GM23248 (cell line): ENCODE results near the gene GCLM. TPM values are rescaled to one million over a fixed set of nuclear protein-coding genes. Genes with fewer than 3 reads are reported as not detected.
A peak's percentile ranks its signal among the peaks of the same experiment; 100 is the strongest.

Experiments used
- DNase-seq: peaks from one replicate; pipeline ENCODE4 v3.0.0-alpha.2; 2015
- H2AFZ ChIP-seq: fragments of 200-600 bp; sonication (generic); 2 replicates; pipeline ENCODE4 v1.6.1; 2016; ENCODE audit warnings: antibody characterized with exemption
- H3F3A ChIP-seq: fragments of 200-600 bp; sonication (generic); 2 replicates; pipeline ENCODE4 v1.6.1; 2016; ENCODE audit warnings: mild to moderate bottlenecking, antibody characterized with exemption, mixed run types; ENCODE audit not compliant: insufficient read depth
- H3K27ac ChIP-seq: fragments of 200-600 bp; sonication (generic); 2 replicates; pipeline ENCODE4 v1.5.1; 2016; ENCODE audit warnings: mild to moderate bottlenecking
- H3K27me3 ChIP-seq: fragments of 200-600 bp; sonication (generic); replicated peaks from 2 replicates; pipeline ENCODE4 v1.6.1; 2016; ENCODE audit warnings: mild to moderate bottlenecking; ENCODE audit not compliant: insufficient read depth
- H3K36me3 ChIP-seq: fragments of 200-600 bp; sonication (generic); 2 replicates; pipeline ENCODE4 v1.6.1; 2016; ENCODE audit warnings: low read depth, mild to moderate bottlenecking
- H3K4me1 ChIP-seq: fragments of 200-600 bp; sonication (generic); 2 replicates; pipeline ENCODE4 v1.6.1; 2016; ENCODE audit warnings: mild to moderate bottlenecking; ENCODE audit not compliant: insufficient read depth
- H3K4me2 ChIP-seq: fragments of 200-600 bp; sonication (generic); one replicate; pipeline ENCODE4 v1.6.1; 2016; ENCODE audit warnings: mild to moderate bottlenecking; ENCODE audit not compliant: unreplicated experiment
- H3K4me3 ChIP-seq: fragments of 200-600 bp; sonication (generic); 2 replicates; pipeline ENCODE4 v1.5.1; 2016; ENCODE audit warnings: mild to moderate bottlenecking
- H3K79me2 ChIP-seq: fragments of 200-600 bp; sonication (generic); 2 replicates; pipeline ENCODE4 v1.6.1; 2016; ENCODE audit warnings: mild to moderate bottlenecking; ENCODE audit not compliant: insufficient read depth
- H3K9ac ChIP-seq: fragments of 200-600 bp; sonication (generic); 2 replicates; pipeline ENCODE4 v1.6.1; 2016; ENCODE audit warnings: mild to moderate bottlenecking
- H3K9me2 ChIP-seq: fragments of 200-600 bp; sonication (generic); 2 replicates; pipeline ENCODE4 v1.6.1; 2016; ENCODE audit warnings: mixed run types, mild to moderate bottlenecking, moderate library complexity; ENCODE audit not compliant: insufficient read depth
- H3K9me3 ChIP-seq: fragments of 200-600 bp; sonication (generic); one replicate; pipeline ENCODE4 v1.6.1; 2017; ENCODE audit warnings: low read depth
- H4K20me1 ChIP-seq: fragments of 200-600 bp; sonication (generic); 2 replicates; pipeline ENCODE4 v1.6.0; 2016; ENCODE audit not compliant: insufficient read depth
- EZH2 ChIP-seq: fragments of 200-600 bp; sonication (generic); IDR thresholded peaks from 2 replicates; pipeline ENCODE4 v1.6.1; 2018; ENCODE audit warnings: antibody characterized with exemption, mild to moderate bottlenecking; ENCODE audit not compliant: insufficient read depth, poor library complexity, severe bottlenecking
- EZH2phosphoT487 ChIP-seq: fragments of 200-600 bp; sonication (generic); IDR thresholded peaks from 2 replicates; pipeline ENCODE4 v1.6.1; 2018; ENCODE audit warnings: antibody characterized with exemption, moderate library complexity, mild to moderate bottlenecking, low read depth; ENCODE audit not compliant: insufficient read depth
- WGBS, 2 experiments: methylation state at CpG; one replicate each; pipeline ENCODE4 v1.1.6; 2015 to 2017; ENCODE audit warnings: low lambda C conversion rate in 2 of 2, low coverage in 1 of 2; ENCODE audit errors: missing lambda C conversion rate in 2 of 2; 5-methylcytosine and 5-hydroxymethylcytosine counted together
- in situ Hi-C: fragments of 300-500 bp; cut with MboI; formaldehyde crosslinking; loops from 2 replicates; pipeline ENCODE4 v1.15.0; 2020
- polyA plus RNA-seq: library from polyadenylated mRNA; unstranded; fragments of >200 nt; fragmentation: Nextera tagmentation; extraction: Ambion mirVana; gene quantifications from 2 replicates; pipeline ENCODE4 v1.2.1, GENCODE V29; 2016
- total RNA-seq: library from RNA; depleted of rRNA; stranded (reverse); fragments of >200 nt; shearing (Covaris generic); gene quantifications from 2 replicates; pipeline ENCODE4 v1.2.3, GENCODE V29; 2014

Gene GCLM
- total and polyA plus RNA-seq, 2 experiments from 2014 or later: 32.7 to 69.0 TPM

GRCh38 chr1:93905734-93906133 lies 3.5 kb downstream of the GCLM start:
- Histone ChIP-seq H2AFZ (no peak overlapping the region), H3K4me2 (peak overlapping the region; percentile 88), H3K79me2 (peaks cover 81% of the 10 kb centered on the region), H3K9ac (peak overlapping the region; percentile 3; the same call in 1 of the 2 replicates), H4K20me1 (0 out of 2 replicates have a peak, but pooled peaks cover 5% of the 10 kb centered on the region), H3K27ac (peak overlapping the region; percentile 27), H3K36me3 (peaks cover 15% of the 10 kb centered on the region; the same call in 1 of the 2 replicates), H3K4me3 (peak overlapping the region; percentile 86), H3K9me3 (no peaks in the 10 kb centered on the region), H3K4me1 (peaks cover 35% of the 10 kb centered on the region), H3K27me3 (no peaks in the 10 kb centered on the region), H3K9me2 (no peaks in the 10 kb centered on the region), H3F3A (peaks cover 30% of the 10 kb centered on the region)
- in situ Hi-C loops: no loop called here
- no peak for TF ChIP-seq EZH2
- no peak for TF ChIP-seq EZH2phosphoT487
- DNase-seq: peak; percentile 63
- 70 to 74% methylated on average over 2 of the region's 2 CpGs for WGBS, 2 experiments

GRCh38 chr1:93905051-93905450 lies 4.2 kb downstream of the GCLM start:
- Histone ChIP-seq H3K4me3 (no peak overlapping the region), H3K4me1 (peaks cover 35% of the 10 kb centered on the region), H3K27ac (0 out of 2 replicates have a peak overlapping the region, but pooled peaks have one; percentile 27), H3K9me2 (no peaks in the 10 kb centered on the region), H3K79me2 (peaks cover 88% of the 10 kb centered on the region), H4K20me1 (0 out of 2 replicates have a peak, but pooled peaks cover 5% of the 10 kb centered on the region), H3K36me3 (peaks cover 22% of the 10 kb centered on the region), H3K9me3 (no peaks in the 10 kb centered on the region), H3K4me2 (peak overlapping the region; percentile 88), H3F3A (peaks cover 24% of the 10 kb centered on the region), H3K9ac (no peak overlapping the region), H3K27me3 (no peaks in the 10 kb centered on the region), H2AFZ (no peak overlapping the region)
- TF ChIP-seq EZH2: no peak
- no peak for TF ChIP-seq EZH2phosphoT487
- 100% methylated on average over 1 of the region's 1 CpG for WGBS, 2 experiments
- in situ Hi-C loops: no loop called here
- DNase-seq: peak; percentile 18

- 77 to 83% methylated on average over 2 of the region's 2 CpGs for WGBS, 2 experiments
- H3K9me2 ChIP-seq: no peaks in the 10 kb centered on the region
- in situ Hi-C loops: no loop called here
- peaks cover 20% of the 10 kb centered on the region; the same call in 1 of the 2 replicates for H3F3A ChIP-seq
- H2AFZ ChIP-seq: no peak overlapping the region
- no peak overlapping the region for H3K4me2 ChIP-seq
- peak; percentile 10 for DNase-seq
- H4K20me1 ChIP-seq: 0 out of 2 replicates have a peak, but pooled peaks cover 5% of the 10 kb centered on the region
- no peaks in the 10 kb centered on the region for H3K27me3 ChIP-seq
- H3K9me3 ChIP-seq: no peaks in the 10 kb centered on the region
- H3K9ac ChIP-seq: no peak overlapping the region
- no peak overlapping the region for H3K27ac ChIP-seq
- H3K79me2 ChIP-seq: peaks cover 96% of the 10 kb centered on the region
- peaks cover 30% of the 10 kb centered on the region for H3K36me3 ChIP-seq
- no peak for TF ChIP-seq EZH2phosphoT487
- no peak for TF ChIP-seq EZH2
- H3K4me3 ChIP-seq: no peak overlapping the region
- H3K4me1 ChIP-seq: peaks cover 35% of the 10 kb centered on the region
Measured at GRCh38 chr1:93904228-93904627, 5.0 kb downstream of the GCLM start.

- WGBS, 2 experiments: 85 to 90% methylated on average over 3 of the region's 3 CpGs
- Histone ChIP-seq H3K27ac (no peak overlapping the region), H3K36me3 (peaks cover 59% of the 10 kb centered on the region), H3K9me2 (no peaks in the 10 kb centered on the region), H4K20me1 (0 out of 2 replicates have a peak, but pooled peaks cover 2% of the 10 kb centered on the region), H3K4me2 (no peak overlapping the region), H3K9me3 (no peaks in the 10 kb centered on the region), H3K79me2 (peaks cover 82% of the 10 kb centered on the region), H3K4me1 (peaks cover 18% of the 10 kb centered on the region), H3F3A (peaks cover 8% of the 10 kb centered on the region; the same call in 1 of the 2 replicates), H3K4me3 (no peak overlapping the region), H2AFZ (no peak overlapping the region), H3K27me3 (no peaks in the 10 kb centered on the region), H3K9ac (no peak overlapping the region)
- TF ChIP-seq EZH2phosphoT487: no peak
- TF ChIP-seq EZH2: no peak
- in situ Hi-C loops: no loop called here
- DNase-seq: no peak
Measured at GRCh38 chr1:93900723-93901504, 8.3 kb downstream of the GCLM start.
